SU-DHL-6 (cell line): ENCODE measurements around the gene CATSPERZ.

Experiments used
- EZH2phosphoT487 ChIP-seq: fragments of 200-600 bp; sonication (generic), shearing (Covaris generic); conservative IDR thresholded peaks from 2 replicates; pipeline ENCODE4 v1.6.1; 2018; ENCODE audit warnings: mild to moderate bottlenecking, antibody characterized with exemption, low read length, moderate library complexity, mixed read lengths
- TF ChIP-seq, protein P1 (sequence below): fragments of 200-600 bp; sonication (generic); IDR thresholded peaks from one replicate; pipeline ENCODE4 v1.5.1; 2017; ENCODE audit warnings: antibody characterized with exemption, mild to moderate bottlenecking, low read length, moderate library complexity; ENCODE audit not compliant: insufficient read depth, poor library complexity, severe bottlenecking

DNA sequence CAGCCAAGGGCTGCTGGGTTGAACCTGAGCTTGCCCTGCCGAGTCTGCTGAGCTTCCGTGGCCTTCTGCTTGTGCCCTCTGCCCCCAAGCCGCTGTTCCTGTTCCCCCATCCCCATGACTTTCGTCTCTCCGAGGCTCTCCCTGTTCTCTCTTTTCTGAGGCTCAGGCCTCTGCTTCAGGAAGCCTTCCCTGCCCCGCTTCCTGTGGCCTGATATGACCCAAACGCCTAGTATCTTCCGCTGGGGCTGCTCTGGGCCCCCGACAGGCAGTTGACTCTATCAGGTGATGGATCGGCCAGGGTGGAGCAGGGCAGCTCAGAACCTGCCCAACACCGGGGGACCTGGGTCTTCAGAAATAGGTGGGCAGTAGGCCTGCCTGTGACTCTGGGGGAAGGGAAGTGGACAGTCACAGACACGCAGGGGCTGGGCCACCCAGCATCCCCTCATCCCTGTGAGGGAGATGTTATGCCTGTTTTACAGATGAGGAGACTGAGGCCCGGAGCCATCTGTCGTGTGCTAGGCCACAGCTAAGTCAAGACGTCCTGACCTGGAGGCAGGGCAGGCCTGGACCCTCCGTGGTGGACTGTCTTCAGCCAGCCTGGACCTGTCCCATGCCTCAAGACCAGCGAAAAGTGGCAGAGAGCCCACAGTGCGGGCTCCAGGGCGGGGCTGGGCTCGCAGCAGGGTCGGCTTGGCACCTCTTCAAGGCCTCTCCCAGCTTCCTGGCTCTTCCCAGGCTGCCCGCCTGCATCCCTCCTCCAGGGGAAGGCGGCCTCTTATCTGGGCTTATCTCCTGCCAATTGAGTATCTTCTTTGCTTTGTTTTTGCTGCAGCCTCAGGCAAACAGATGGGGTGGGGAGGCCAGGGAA lies 31.9 kb upstream of the CATSPERZ start:
- TF ChIP-seq, protein P1, sequence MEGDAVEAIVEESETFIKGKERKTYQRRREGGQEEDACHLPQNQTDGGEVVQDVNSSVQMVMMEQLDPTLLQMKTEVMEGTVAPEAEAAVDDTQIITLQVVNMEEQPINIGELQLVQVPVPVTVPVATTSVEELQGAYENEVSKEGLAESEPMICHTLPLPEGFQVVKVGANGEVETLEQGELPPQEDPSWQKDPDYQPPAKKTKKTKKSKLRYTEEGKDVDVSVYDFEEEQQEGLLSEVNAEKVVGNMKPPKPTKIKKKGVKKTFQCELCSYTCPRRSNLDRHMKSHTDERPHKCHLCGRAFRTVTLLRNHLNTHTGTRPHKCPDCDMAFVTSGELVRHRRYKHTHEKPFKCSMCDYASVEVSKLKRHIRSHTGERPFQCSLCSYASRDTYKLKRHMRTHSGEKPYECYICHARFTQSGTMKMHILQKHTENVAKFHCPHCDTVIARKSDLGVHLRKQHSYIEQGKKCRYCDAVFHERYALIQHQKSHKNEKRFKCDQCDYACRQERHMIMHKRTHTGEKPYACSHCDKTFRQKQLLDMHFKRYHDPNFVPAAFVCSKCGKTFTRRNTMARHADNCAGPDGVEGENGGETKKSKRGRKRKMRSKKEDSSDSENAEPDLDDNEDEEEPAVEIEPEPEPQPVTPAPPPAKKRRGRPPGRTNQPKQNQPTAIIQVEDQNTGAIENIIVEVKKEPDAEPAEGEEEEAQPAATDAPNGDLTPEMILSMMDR, result no peak
- TF ChIP-seq EZH2phosphoT487, result no peak
